SK-N-SH (cell line): ENCODE results near the gene ELN.
"Not testable (repeated sequence)": the region's sequence is repeated elsewhere in the genome, so short reads cannot be mapped to it uniquely, and the experiment has no call there.

Source experiments
- EP300 ChIP-seq, 2 experiments: IDR thresholded peaks; 2 replicates each; pipeline versions ENCODE4 v1.4.0 to v1.6.1; 2012; ENCODE audit warnings: borderline replicate concordance in 1 of 2, low read depth in 1 of 2, low read length in 1 of 2
- TF ChIP-seq, protein P1 (sequence below): fragments of 200-600 bp; sonication (generic); IDR thresholded peaks from 2 replicates; pipeline ENCODE4 v1.6.1; 2017; ENCODE audit warnings: antibody characterized with exemption, mild to moderate bottlenecking, moderate library complexity

DNA sequence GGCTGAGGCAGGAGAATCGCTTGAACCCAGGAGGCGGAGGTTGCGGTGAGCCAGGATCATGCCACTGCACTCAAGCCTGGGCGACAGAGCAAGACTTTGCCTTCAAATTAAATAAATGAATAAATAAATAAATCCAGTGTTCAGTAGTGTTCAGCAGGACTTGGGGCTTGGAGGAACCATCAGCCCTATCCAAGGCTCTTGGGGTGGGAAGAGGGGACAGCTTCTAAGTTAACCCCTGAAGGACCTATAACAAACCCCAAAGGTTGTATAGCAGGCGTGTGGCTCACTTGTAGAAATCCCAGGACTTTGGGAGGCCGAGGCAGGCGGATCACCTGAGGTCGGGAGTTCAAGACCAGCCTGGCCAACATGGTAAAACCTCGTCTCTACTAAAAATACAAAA, 48.3 kb upstream of the ELN start:
- not testable (repeated sequence) for TF ChIP-seq EP300 (IDR thresholded peaks at IDR 0.05; ENCODE audit: borderline replicate concordance in 1 of 2, low read depth in 1 of 2, low read length in 1 of 2)
- TF ChIP-seq, protein P1, sequence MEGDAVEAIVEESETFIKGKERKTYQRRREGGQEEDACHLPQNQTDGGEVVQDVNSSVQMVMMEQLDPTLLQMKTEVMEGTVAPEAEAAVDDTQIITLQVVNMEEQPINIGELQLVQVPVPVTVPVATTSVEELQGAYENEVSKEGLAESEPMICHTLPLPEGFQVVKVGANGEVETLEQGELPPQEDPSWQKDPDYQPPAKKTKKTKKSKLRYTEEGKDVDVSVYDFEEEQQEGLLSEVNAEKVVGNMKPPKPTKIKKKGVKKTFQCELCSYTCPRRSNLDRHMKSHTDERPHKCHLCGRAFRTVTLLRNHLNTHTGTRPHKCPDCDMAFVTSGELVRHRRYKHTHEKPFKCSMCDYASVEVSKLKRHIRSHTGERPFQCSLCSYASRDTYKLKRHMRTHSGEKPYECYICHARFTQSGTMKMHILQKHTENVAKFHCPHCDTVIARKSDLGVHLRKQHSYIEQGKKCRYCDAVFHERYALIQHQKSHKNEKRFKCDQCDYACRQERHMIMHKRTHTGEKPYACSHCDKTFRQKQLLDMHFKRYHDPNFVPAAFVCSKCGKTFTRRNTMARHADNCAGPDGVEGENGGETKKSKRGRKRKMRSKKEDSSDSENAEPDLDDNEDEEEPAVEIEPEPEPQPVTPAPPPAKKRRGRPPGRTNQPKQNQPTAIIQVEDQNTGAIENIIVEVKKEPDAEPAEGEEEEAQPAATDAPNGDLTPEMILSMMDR = not testable (repeated sequence)
